GM18499 (cell line): ENCODE data around the gene ZNF24.

Experiments
- ATAC-seq: cut with Tn5 transposase; IDR thresholded peaks from one replicate; pipeline ENCODE4 v1.9.1; 2021; ENCODE audit warnings: moderate number of reproducible peaks; ENCODE audit not compliant: insufficient read depth, unreplicated experiment

The ZNF24 gene

DNA sequence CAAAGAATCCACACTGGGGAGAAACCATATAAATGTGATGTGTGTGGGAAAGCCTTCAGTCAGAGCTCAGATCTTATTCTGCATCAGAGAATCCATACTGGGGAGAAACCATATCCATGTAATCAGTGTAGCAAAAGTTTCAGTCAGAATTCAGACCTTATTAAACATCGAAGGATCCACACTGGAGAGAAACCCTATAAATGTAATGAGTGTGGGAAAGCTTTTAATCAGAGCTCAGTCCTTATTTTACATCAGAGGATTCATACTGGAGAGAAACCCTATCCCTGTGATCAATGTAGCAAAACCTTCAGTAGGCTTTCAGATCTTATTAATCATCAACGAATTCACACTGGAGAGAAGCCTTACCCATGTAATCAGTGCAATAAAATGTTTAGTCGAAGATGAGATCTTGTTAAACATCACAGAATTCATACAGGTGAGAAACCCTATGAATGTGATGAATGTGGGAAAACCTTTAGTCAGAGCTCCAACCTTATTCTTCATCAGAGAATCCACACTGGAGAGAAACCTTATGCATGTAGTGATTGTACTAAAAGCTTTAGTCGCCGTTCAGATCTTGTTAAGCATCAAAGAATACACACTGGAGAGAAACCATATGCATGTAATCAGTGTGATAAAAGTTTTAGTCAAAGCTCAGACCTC is 37.5 kb downstream of the ZNF24 start:
- no peak for ATAC-seq

DNA sequence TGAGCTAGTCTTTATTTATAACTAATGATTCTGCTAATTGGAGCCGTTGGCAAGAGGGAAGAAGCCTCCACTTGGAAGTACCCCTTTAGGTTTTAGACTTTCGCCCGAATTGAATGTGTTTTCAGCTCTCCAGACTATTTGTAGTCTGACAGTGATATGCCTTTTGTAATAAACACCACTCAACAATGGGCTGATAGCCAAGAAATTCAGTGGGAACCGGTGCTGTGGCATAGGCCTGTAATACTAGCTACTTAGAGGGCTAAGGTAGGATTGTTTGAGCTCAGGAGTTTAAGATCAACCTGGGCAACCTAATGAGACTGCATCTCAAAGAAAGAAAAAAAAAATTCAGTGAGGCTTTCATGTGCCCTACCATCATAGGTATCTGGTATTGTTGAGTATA is 40.6 kb downstream of the ZNF24 start:
- ATAC-seq = no peak

DNA sequence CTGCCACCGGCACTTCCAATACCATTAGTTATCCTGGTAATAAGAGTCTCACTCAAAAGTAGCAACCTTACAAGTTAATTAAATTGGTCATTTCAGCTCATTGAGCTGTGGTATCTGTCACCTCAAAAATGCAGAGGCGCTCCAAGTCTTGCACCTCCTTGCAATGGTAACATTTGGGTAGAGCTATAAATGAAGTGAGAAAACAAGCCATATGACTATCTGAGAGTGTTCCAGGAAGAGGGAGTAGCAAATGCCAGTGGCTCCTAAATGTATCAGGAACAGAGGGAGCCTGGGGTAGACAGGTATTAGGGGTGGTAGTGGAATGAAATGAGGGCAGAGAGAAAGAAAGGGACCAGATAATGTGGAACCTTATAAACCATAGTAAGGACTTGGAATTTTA is 48.2 kb downstream of the ZNF24 start:
- ATAC-seq = no peak

DNA sequence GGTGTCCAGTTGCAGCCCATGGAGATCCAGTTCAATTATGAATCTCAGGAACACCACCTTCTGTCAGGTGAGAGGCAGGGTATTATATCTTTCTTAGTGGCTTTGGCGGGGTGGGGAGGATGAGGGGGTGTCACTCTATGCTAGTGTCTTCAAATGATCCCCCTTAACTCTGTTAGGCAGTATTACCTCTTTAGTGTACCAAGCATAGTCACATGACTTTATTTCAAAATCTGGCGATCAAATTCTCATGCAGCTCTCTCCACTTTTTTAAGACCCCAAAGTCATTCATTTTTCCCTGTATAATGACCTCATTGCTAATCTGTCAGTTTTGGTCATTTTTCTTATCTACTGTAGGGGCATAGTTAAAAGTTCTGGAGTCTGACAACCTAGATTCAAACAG is 53.1 kb downstream of the ZNF24 start:
- ATAC-seq = no peak

DNA sequence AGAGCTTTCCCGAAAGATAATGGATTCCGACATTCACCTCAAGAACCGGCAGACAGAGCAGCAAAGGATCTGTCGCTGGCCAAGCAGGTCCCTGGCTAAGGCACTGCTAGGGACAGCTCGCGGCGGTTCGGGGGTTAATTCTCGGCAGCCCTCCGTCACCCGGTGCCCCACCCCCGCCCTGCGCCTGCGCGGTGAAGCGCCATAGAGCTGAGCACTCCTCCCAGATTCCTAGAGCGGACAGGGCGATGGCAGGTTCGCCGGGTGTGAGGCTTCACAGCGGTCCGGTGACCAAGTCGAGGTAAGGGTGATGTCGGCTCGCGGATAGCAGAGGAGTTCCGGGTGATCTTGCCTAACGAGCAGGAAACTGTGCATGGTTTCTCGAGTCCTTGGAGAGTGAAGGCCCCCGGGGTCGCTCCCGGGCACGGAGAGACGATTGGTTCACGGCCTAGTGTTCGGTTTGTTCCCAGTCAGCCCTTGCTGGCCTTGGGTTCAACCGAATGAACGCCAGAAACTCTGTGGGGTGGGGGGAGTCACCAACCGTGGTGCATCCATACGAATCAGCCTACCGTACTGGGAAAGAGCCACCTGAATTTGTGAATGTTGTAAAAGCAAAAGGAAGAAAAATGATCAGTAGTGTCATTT is 54.0 kb downstream of the ZNF24 start, which contains the start of gene ZSCAN30:
Gene ZSCAN30 (minus strand): TSS at position 136 of the 642 bp plus-strand sequence. CDS start 25,877 bp downstream, outside the sequence.
- ATAC-seq = peak; percentile 87

DNA sequence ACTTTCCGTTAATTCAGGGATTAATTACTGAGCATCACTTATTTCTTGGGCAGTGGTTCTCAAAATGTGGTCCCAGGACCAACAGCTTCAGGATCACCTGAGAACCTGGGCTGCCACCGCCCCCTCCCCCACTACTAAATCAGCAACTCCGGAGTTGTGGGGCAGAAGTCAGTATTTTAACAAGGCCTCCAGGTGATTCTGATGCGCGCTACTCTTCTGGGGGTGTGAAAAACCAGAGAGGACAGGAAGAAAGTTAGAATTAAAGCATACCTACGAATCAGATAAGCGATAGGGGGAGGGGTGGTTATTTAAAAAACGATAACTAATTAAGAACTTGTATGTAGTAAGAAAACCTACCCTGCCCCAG is 54.5 kb downstream of the ZNF24 start:
- ATAC-seq = no peak

DNA sequence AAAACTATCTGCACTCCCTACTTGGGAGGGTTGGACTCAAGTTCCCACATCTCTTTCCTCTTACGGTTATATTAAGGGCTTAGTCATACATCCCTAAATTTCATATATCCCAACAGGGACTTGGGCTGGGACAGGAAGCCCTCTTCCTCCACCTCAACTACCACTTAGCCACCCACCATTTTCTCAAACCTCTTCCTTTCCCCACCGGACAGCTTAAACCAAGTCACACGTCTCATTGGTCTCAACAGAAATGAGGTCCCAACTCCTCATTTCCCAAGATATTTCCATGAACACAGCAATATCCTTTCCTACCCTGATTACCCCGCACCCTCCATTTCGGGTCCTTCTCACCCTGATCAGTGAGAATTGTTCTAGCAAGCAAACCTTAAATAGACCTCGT is 54.9 kb downstream of the ZNF24 start:
- no peak for ATAC-seq

DNA sequence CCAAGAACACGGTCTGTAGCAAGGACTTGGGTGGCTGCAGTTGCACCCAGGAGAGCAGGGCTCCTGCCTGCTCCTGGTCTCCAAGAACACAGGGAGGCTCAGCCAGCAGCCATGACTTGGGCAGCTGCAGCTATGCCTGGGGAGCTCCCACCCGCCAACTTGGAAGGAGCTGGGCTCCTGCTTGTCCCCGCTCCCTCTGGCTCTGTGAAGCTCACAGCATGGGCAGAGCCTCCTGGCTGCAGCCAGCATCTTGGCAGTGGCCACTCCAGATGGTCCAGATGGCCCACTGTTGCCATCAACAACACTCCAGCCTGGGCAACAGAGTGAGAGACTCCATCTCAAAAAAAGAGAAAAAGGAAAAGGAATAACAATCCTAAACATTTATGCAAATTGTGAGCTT is 59.4 kb downstream of the ZNF24 start:
- ATAC-seq = no peak

DNA sequence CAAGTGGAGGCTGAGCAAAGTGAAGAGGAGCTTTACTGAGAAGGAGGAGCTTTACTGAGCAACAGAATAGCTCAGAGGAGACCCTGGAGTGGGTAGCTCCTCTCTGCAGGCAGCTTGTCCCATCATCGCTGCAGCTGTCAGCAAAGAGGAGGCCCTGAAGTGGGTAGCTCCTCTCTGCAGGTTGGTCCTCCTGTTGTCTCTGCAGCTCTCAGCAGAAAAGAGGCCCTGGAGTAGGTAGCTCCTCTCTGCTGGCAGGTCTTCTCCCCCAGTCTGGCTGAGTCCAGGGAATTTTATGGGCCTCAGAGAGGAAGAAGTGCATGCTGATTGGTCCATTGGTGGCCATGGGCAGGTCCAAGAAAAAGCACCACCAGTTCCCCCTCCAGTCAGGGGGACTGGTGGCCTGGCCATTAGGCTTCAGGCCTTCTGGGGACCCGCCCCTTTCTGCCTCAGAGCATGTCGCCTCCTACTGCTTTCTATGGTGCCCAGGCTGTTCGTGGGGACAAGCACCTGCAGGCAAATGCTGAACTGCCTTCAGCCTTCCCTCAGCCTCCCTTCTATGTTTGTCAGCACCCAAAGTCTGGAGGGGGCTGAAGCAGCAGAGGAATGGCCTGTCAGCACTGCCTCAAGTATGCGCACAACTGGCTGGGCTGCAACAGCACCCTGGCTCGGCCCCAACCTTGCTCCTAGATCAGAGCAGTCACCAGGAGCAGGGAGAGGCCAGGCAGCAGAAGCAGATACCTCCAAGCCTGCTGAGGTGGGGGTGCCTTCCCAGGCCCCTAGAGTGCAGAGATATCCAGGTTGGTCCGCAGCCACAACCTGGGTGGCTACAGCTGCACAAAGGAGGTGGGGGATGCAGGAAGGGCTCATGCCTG is 60.1 kb downstream of the ZNF24 start:
- ATAC-seq = no peak

DNA sequence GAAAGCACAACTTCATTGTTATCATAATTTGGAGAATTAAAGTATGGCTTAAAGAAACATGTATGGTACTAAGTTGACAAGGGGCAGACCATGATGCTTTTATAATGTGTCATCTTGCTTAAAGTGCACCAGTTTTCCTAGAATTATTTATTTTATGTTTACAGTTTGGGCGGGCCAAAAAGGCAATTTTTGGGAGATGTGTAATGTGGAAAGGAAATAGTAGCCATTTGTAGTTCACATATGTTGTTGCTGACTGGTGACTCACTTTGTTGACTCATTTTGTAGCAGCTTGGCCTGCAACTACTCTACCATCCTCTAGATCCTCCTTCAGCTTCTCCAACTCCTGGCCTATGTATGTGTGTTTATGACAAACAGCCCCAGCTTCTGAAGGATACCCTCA is 61.9 kb downstream of the ZNF24 start:
- ATAC-seq = no peak
